Measurements from ENCODE around the gene ADORA3.
A peak's percentile ranks its signal among the peaks of the same experiment; 100 is the strongest.

Gene ADORA3

GRCh38 chr1:111467865-111468716, 35.3 kb downstream of the ADORA3 start:
- no peak overlapping the region for H2BK120ac ChIP-seq (ENCODE audit: low read depth, low read length)
- DNase-seq: no peak
- 97% methylated on average over 1 of the region's 2 CpGs for WGBS

GRCh38 chr1:111466480-111466879, 37.0 kb downstream of the ADORA3 start:
- Histone ChIP-seq H2BK5ac (ENCODE audit: low read depth, low read length, poor library complexity, severe bottlenecking) (no peak overlapping the region), H3K4me3 (ENCODE audit: insufficient read depth in 1 of 2, low read depth in 1 of 2, low read length in 2 of 2) (no peak overlapping the region), H3K18ac (ENCODE audit: low read depth in 1 of 2, low read length in 2 of 2) (no peak overlapping the region), H2BK120ac (ENCODE audit: low read depth, low read length) (no peak overlapping the region), H3K4me1 (ENCODE audit: control insufficient read depth, insufficient read depth, low read depth, low read length) (no peaks in the 10 kb centered on the region), H3K23ac (ENCODE audit: low read length in 2 of 2) (no peak overlapping the region), H2BK12ac (ENCODE audit: low read length in 2 of 2) (no peak overlapping the region), H3K9me3 (ENCODE audit: control insufficient read depth, low read length) (no peaks in the 10 kb centered on the region), H3K14ac (ENCODE audit: low read length in 2 of 2) (no peak overlapping the region), H2AFZ (ENCODE audit: low read depth, low read length) (no peak overlapping the region), H4K8ac (ENCODE audit: low read length) (no peak overlapping the region), H3K27ac (ENCODE audit: low read length, poor library complexity, severe bottlenecking) (no peak overlapping the region), H3K4ac (ENCODE audit: low read depth in 1 of 2, low read length in 2 of 2) (no peak overlapping the region), H2BK15ac (ENCODE audit: low read depth, poor library complexity, severe bottlenecking) (no peak overlapping the region), H3K9ac (ENCODE audit: low read length) (no peak overlapping the region), H3K36me3 (ENCODE audit: control insufficient read depth in 1 of 2, insufficient read depth in 2 of 2, low read depth in 1 of 2, low read length in 2 of 2) (peaks cover 2 to 65% of the 10 kb centered on the region in 2 experiments), H3K4me2 (ENCODE audit: low read length, poor library complexity, severe bottlenecking) (no peak overlapping the region), H4K91ac (ENCODE audit: low read length) (no peak overlapping the region), H3K79me1 (replicated peaks; ENCODE audit: low read length, poor library complexity, severe bottlenecking) (no peaks in the 10 kb centered on the region), H2AK5ac (ENCODE audit: low read length, severe bottlenecking) (no peak overlapping the region), H3K27me3 (ENCODE audit: control insufficient read depth in 1 of 2, insufficient read depth in 1 of 2, low read length in 2 of 2) (no peaks in the 10 kb centered on the region)
- WGBS: no CpG with 5 or more reads among the region's 1 CpG
- DNase-seq: no peak

More at GRCh38 chr1:111467865-111468716, 35.3 kb downstream of the ADORA3 start:
- H3K9me3 ChIP-seq (ENCODE audit: control insufficient read depth, low read length): no peaks in the 10 kb centered on the region
- H3K27me3 ChIP-seq (ENCODE audit: control insufficient read depth in 1 of 2, insufficient read depth in 1 of 2, low read length in 2 of 2): no peaks in the 10 kb centered on the region
- H2AFZ ChIP-seq (ENCODE audit: low read depth, low read length): no peak overlapping the region
- H3K23ac ChIP-seq (ENCODE audit: low read length in 2 of 2): no peak overlapping the region
- no peak overlapping the region for H3K14ac ChIP-seq (ENCODE audit: low read length in 2 of 2)
- H2BK5ac ChIP-seq (ENCODE audit: low read depth, low read length, poor library complexity, severe bottlenecking): no peak overlapping the region
- no peak overlapping the region for H3K9ac ChIP-seq (ENCODE audit: low read length)
- H2AK5ac ChIP-seq (ENCODE audit: low read length, severe bottlenecking): no peak overlapping the region
- H3K4me1 ChIP-seq (ENCODE audit: control insufficient read depth, insufficient read depth, low read depth, low read length): no peaks in the 10 kb centered on the region
- peaks cover 0 to 54% of the 10 kb centered on the region in 2 experiments for H3K36me3 ChIP-seq (ENCODE audit: control insufficient read depth in 1 of 2, insufficient read depth in 2 of 2, low read depth in 1 of 2, low read length in 2 of 2)
- H4K8ac ChIP-seq (ENCODE audit: low read length): no peak overlapping the region
- no peak overlapping the region for H3K4ac ChIP-seq (ENCODE audit: low read depth in 1 of 2, low read length in 2 of 2)
- H3K18ac ChIP-seq (ENCODE audit: low read depth in 1 of 2, low read length in 2 of 2): no peak overlapping the region
- no peak overlapping the region for H2BK12ac ChIP-seq (ENCODE audit: low read length in 2 of 2)
- H4K91ac ChIP-seq (ENCODE audit: low read length): no peak overlapping the region
- no peak overlapping the region for H3K4me3 ChIP-seq (ENCODE audit: insufficient read depth in 1 of 2, low read depth in 1 of 2, low read length in 2 of 2)
- no peak overlapping the region for H3K27ac ChIP-seq (ENCODE audit: low read length, poor library complexity, severe bottlenecking)
- H3K4me2 ChIP-seq (ENCODE audit: low read length, poor library complexity, severe bottlenecking): no peak overlapping the region
- H2BK15ac ChIP-seq (ENCODE audit: low read depth, poor library complexity, severe bottlenecking): no peak overlapping the region
- no peaks in the 10 kb centered on the region for H3K79me1 ChIP-seq (replicated peaks; ENCODE audit: low read length, poor library complexity, severe bottlenecking)

- Histone ChIP-seq H2BK120ac (ENCODE audit: low read depth, low read length) (no peak overlapping the region), H4K91ac (ENCODE audit: low read length) (no peak overlapping the region), H2BK15ac (ENCODE audit: low read depth, poor library complexity, severe bottlenecking) (no peak overlapping the region), H3K23ac (ENCODE audit: low read length in 2 of 2) (no peak overlapping the region), H3K27ac (ENCODE audit: low read length, poor library complexity, severe bottlenecking) (no peak overlapping the region), H3K18ac (ENCODE audit: low read depth in 1 of 2, low read length in 2 of 2) (no peak overlapping the region), H4K8ac (ENCODE audit: low read length) (no peak overlapping the region), H3K4ac (ENCODE audit: low read depth in 1 of 2, low read length in 2 of 2) (no peak overlapping the region), H3K9ac (ENCODE audit: low read length) (no peak overlapping the region), H2AK5ac (ENCODE audit: low read length, severe bottlenecking) (no peak overlapping the region), H3K14ac (ENCODE audit: low read length in 2 of 2) (no peak overlapping the region), H3K4me3 (ENCODE audit: insufficient read depth in 1 of 2, low read depth in 1 of 2, low read length in 2 of 2) (no peak overlapping the region), H2BK5ac (ENCODE audit: low read depth, low read length, poor library complexity, severe bottlenecking) (no peak overlapping the region), H3K4me1 (ENCODE audit: control insufficient read depth, insufficient read depth, low read depth, low read length) (no peaks in the 10 kb centered on the region), H3K36me3 (ENCODE audit: control insufficient read depth in 1 of 2, insufficient read depth in 2 of 2, low read depth in 1 of 2, low read length in 2 of 2) (peaks cover 3 to 64% of the 10 kb centered on the region in 2 experiments), H2AFZ (ENCODE audit: low read depth, low read length) (no peak overlapping the region), H3K4me2 (ENCODE audit: low read length, poor library complexity, severe bottlenecking) (no peak overlapping the region), H3K27me3 (ENCODE audit: control insufficient read depth in 1 of 2, insufficient read depth in 1 of 2, low read length in 2 of 2) (no peaks in the 10 kb centered on the region), H2BK12ac (ENCODE audit: low read length in 2 of 2) (no peak overlapping the region), H3K9me3 (ENCODE audit: control insufficient read depth, low read length) (no peaks in the 10 kb centered on the region), H3K79me1 (replicated peaks; ENCODE audit: low read length, poor library complexity, severe bottlenecking) (no peaks in the 10 kb centered on the region)
- no peak for DNase-seq
- 95% methylated on average over 1 of the region's 2 CpGs for WGBS
Measured at GRCh38 chr1:111465754-111466153, 37.7 kb downstream of the ADORA3 start.

GRCh38 chr1:111463029-111463683, 40.3 kb downstream of the ADORA3 start:
- Histone ChIP-seq H3K4me2 (ENCODE audit: low read length, poor library complexity, severe bottlenecking) (no peak overlapping the region), H3K14ac (ENCODE audit: low read length in 2 of 2) (no peak overlapping the region), H2BK12ac (ENCODE audit: low read length in 2 of 2) (no peak overlapping the region), H3K9me3 (ENCODE audit: control insufficient read depth, low read length) (no peaks in the 10 kb centered on the region), H2BK5ac (ENCODE audit: low read depth, low read length, poor library complexity, severe bottlenecking) (no peak overlapping the region), H4K91ac (ENCODE audit: low read length) (no peak overlapping the region), H3K27me3 (ENCODE audit: control insufficient read depth in 1 of 2, insufficient read depth in 1 of 2, low read length in 2 of 2) (no peaks in the 10 kb centered on the region), H3K27ac (ENCODE audit: low read length, poor library complexity, severe bottlenecking) (peak overlapping the region; percentile 72), H3K4ac (ENCODE audit: low read depth in 1 of 2, low read length in 2 of 2) (no peak overlapping the region), H2BK15ac (ENCODE audit: low read depth, poor library complexity, severe bottlenecking) (no peak overlapping the region), H2AFZ (ENCODE audit: low read depth, low read length) (no peak overlapping the region), H3K18ac (ENCODE audit: low read depth in 1 of 2, low read length in 2 of 2) (no peak overlapping the region), H2BK120ac (ENCODE audit: low read depth, low read length) (no peak overlapping the region), H3K4me1 (ENCODE audit: control insufficient read depth, insufficient read depth, low read depth, low read length) (no peaks in the 10 kb centered on the region), H3K9ac (ENCODE audit: low read length) (no peak overlapping the region), H2AK5ac (ENCODE audit: low read length, severe bottlenecking) (no peak overlapping the region), H4K8ac (ENCODE audit: low read length) (no peak overlapping the region), H3K79me1 (replicated peaks; ENCODE audit: low read length, poor library complexity, severe bottlenecking) (peaks cover 8% of the 10 kb centered on the region), H3K36me3 (ENCODE audit: control insufficient read depth in 1 of 2, insufficient read depth in 2 of 2, low read depth in 1 of 2, low read length in 2 of 2) (peaks cover 6 to 63% of the 10 kb centered on the region in 2 experiments), H3K4me3 (ENCODE audit: insufficient read depth in 1 of 2, low read depth in 1 of 2, low read length in 2 of 2) (no peak overlapping the region), H3K23ac (ENCODE audit: low read length in 2 of 2) (no peak overlapping the region)
- peak; percentile 55 for DNase-seq
- WGBS: 85% methylated on average over 3 of the region's 4 CpGs
